DMS153 (cell line): ENCODE measurements around the gene ZNF765.
"Not testable (repeated sequence)": the region's sequence is repeated elsewhere in the genome, so short reads cannot be mapped to it uniquely, and the experiment has no call there.

ENCODE experiments used
- DNase-seq: peaks from one replicate; lab custom pipeline; 2025; lab: John Stamatoyannopoulos, UW

ZNF765 gene

GRCh38 chr19:53422551-53422950 is 27.6 kb downstream of the ZNF765 start:
- no peak for DNase-seq

GRCh38 chr19:53423074-53423473 is 28.1 kb downstream of the ZNF765 start:
- DNase-seq: peak; percentile 16

DNA sequence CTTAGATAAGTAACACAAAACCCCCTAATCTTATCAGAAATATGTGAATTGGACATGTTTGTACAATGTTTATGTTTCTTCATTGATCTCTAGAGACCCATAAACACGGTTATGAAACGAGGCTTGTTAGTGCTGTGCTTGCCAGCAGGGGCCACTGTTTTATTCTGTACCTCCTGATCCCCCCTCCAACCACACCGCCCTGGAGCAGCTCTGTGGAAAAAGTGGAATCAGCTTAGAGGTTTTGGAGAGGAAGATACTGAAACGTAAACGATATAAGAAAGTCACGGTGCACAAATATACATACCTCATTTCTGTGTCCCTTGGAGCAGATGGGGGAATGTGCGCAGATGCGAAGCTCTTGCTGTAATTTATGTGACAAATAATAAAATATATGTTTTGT is 28.7 kb downstream of the ZNF765 start:
- peak; percentile 2 for DNase-seq

DNA sequence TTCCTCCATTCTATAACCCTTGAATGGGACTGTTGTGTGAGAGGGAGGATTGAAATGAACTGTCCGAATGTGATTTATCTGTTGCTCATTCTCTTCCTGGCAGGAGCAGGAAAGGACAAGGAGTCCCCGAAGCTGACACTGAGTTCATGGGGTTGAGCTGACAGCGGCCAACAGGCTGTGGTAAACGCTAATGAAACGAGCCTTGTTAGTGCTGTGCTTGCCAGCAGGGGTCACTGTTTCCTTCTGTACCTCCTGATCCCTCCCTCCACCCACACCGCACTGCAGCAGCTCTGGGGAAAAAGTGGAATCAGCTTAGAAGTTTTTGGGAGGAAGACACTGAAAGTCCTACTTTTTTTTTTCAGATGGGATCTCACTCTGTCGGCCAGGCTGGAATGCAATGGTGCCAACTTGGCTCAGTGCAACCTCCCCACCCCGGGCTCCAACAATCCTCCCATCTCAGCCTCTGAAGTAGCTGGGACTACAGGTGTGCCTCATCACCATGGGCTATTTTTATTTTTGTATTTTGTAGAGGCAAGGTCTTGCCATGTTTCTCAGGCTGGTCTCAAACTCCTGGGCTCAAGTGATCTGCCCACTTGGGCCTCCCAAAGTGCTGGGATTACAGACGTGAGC is 30.1 kb downstream of the ZNF765 start:
- peak; percentile 39 for DNase-seq

DNA sequence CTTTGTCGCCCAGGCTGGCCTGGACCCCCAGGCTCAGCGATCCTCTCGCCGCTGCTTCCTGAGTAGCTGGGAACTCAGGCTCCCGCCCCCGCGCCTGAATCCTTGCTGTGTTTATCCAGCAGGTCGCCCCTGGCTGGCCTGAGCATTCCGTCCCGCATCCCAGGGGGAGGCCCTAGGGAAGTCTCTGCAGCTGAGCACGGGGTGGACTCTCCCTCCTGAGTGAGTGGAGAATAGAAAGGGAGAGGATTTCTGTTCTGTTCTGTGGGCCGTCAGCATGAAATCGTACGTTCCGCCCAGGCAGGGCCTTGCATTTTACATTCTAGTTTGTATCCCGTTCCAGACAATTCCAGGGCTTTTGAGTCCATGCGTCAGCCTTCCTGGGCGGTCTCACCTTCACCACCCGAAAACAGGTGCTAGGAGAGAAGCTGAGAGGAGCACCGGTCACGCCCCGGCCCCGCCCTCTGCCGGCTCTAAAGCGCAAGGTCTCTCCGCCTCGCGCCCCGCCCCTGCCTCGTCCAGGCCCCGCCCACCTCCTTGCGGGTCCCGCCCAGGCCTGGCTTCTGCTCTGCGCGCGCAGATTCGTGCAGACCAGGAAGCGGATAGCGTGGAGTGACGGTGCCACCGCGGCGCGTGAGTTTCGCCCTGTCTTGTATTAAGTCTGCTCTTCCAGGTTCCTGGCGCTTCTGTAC is 36.6 kb downstream of the ZNF765 start, which contains the start of gene ZNF761:
TSS of gene ZNF761 (plus strand) at position 586 of the 689 bp plus-strand sequence. CDS start 15,285 bp downstream, outside the sequence.
- DNase-seq: peak; percentile 95

- no peak for DNase-seq
These were observed 37.2 kb downstream of the ZNF765 start for GRCh38 chr19:53432088-53432661.

GRCh38 chr19:53443809-53444208 is 48.9 kb downstream of the ZNF765 start:
- DNase-seq: not testable (repeated sequence)

GRCh38 chr19:53447196-53447595 is 52.2 kb downstream of the ZNF765 start:
- DNase-seq: not testable (repeated sequence)

DNA sequence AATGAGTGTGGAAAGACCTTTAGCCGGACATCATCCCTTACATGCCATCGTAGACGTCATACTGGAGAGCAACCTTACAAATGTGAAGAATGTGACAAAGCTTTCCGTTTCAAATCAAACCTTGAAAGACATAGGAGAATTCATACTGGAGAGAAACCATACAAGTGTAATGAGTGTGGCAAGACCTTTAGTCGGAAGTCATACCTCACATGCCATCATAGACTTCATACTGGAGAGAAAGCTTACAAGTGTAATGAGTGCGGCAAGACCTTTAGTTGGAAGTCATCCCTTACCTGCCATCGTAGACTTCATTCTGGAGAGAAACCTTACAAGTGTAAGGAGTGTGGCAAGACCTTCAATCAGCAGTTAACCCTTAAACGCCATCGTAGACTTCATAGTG is 60.9 kb downstream of the ZNF765 start:
- no peak for DNase-seq

DNA sequence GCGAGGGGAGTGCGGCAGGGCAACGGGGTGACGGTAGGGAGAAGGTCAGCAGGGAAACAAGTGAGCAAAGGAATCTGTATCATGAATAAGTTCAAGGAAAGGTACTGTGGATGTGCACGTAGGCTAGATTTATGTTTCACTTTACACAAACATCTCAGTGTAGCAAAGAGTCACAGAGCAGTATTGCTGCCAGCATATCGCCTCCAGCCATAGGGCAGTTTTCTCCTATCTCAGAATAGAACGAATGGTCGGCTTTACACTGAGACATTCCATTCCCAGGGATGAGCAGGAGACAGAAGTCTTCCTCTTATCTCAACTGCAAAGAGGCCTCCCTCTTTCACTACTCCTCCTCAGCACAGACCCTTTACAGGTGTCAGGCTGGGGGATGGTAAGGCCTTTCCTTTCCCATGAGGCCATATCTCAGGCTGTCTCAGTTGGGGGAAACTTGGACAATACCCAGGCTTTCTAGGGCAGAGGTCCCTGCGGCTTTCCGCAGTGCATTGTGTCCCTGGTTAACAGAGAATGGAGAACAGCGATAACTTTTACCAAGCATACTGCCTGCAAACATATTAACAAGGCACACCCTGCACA is 65.3 kb downstream of the ZNF765 start:
- not testable (repeated sequence) for DNase-seq

GRCh38 chr19:53461866-53462265 is 66.9 kb downstream of the ZNF765 start:
- DNase-seq: no peak

DNA sequence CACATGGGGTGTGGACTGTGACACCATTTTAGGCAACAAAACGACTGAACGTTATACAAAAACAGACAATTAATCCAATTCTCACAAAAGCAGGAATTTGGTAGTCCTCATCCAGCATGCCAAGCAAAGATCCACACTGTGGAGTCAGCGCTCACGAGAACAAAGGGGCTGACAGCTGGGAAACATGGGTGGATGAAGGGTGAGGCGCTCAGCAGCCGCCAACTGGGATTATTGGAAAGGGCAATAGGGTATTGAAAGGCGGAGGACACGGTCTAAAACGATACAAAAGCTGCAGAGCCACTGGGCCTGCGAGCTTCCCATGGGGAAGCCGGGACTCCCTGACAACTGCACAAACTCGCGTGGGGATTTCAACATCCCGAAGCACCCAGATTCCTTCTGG is 67.9 kb downstream of the ZNF765 start:
- DNase-seq: no peak

DNA sequence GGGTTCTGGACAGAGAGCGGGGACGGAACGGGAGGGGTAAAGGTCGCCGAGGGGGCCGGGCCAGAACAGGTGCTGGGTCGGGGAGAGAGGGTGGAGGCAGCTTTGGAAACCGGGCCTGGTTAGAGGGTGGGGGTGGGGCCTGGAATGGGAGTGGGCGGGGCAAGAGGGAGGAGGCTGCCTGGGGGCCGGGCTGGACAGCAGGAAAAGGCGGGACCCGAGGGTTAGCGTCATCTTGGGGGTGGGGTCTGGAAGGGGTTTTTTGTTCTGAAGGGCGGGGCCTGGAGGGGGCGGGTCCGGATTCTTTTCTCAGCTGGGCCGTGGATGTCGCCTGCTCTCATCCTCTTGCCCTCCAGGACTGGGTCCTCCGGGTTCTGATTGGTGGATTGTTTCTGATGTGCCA is 68.3 kb downstream of the ZNF765 start:
- DNase-seq: no peak

GRCh38 chr19:53466726-53467484 is 72.0 kb downstream of the ZNF765 start:
- DNase-seq: no peak

- DNase-seq: peak; percentile 74
These were observed 72.7 kb downstream of the ZNF765 start, which contains the start of gene ZNF813 for GRCh38 chr19:53467485-53468262. TSS of gene ZNF813 (plus strand) at chr19:53467733. CDS start at chr19:53483823, 16,090 bp downstream.

- not testable (repeated sequence) for DNase-seq
These were observed 73.7 kb downstream of the ZNF765 start for GRCh38 chr19:53468628-53469027.

GRCh38 chr19:53471916-53472315 is 77.0 kb downstream of the ZNF765 start:
- no peak for DNase-seq

GRCh38 chr19:53474832-53475231 is 79.9 kb downstream of the ZNF765 start:
- not testable (repeated sequence) for DNase-seq

GRCh38 chr19:53475470-53475869 is 80.5 kb downstream of the ZNF765 start:
- DNase-seq: not testable (repeated sequence)
